DMS153 treated with DMSO at 0.1 percent for 48 hours (cell line): Measurements from ENCODE around the gene TPD52L1.

ENCODE experiments used
- DNase-seq: peaks from one replicate; lab custom pipeline; 2025; ENCODE audit not compliant: unreplicated experiment; lab: John Stamatoyannopoulos, UW

The TPD52L1 gene

GRCh38 chr6:125302840-125303511 lies 149.4 kb downstream of the TPD52L1 start:
- no peak for DNase-seq

- no peak for DNase-seq
Measured at GRCh38 chr6:125303512-125303854, 149.9 kb downstream of the TPD52L1 start.

- DNase-seq: no peak
Measured at GRCh38 chr6:125304970-125305660, 151.5 kb downstream of the TPD52L1 start.

- DNase-seq: no peak
Measured at GRCh38 chr6:125306756-125307149, 153.2 kb downstream of the TPD52L1 start.

GRCh38 chr6:125307150-125307838 lies 153.7 kb downstream of the TPD52L1 start:
- DNase-seq: no peak

- no peak for DNase-seq
Measured at GRCh38 chr6:125307964-125308615, 154.5 kb downstream of the TPD52L1 start.

- peak; percentile 80 for DNase-seq
Measured at GRCh38 chr6:125310994-125311649, 157.5 kb downstream of the TPD52L1 start.

GRCh38 chr6:125312478-125312877 lies 158.9 kb downstream of the TPD52L1 start:
- DNase-seq: no peak

- DNase-seq: no peak
Measured at GRCh38 chr6:125312950-125313349, 159.4 kb downstream of the TPD52L1 start.
